HEK293T (cell line): ENCODE data around the gene CFAP45.
A peak's percentile ranks its signal among the peaks of the same experiment; 100 is the strongest.

Experiments used
- CTCF ChIA-PET: fragments of 350-600 bp; formaldehyde crosslinking; extraction: SDS; loops from one replicate; lab custom pipeline; 2021; ENCODE audit warnings: antibody characterized with exemption, inconsistent platforms; lab: Yijun Ruan, JAX
- POLR2A ChIA-PET: fragments of 350-600 bp; formaldehyde crosslinking; extraction: SDS; loops from one replicate; lab custom pipeline; 2020; ENCODE audit warnings: antibody characterized with exemption, inconsistent platforms; lab: Yijun Ruan, JAX
- DNase-seq: peaks from one replicate; pipeline ENCODE4 v3.0.0; 2012; ENCODE audit warnings: mixed read lengths; ENCODE audit errors: extremely low spot score
- ARNT ChIP-seq: fragments of 450-650 bp; IDR thresholded peaks from 2 replicates; pipeline ENCODE4 v1.6.1; 2017; ENCODE audit warnings: mild to moderate bottlenecking
- BHLHE40 ChIP-seq: fragments of 450-650 bp; IDR thresholded peaks from 2 replicates; pipeline ENCODE4 v1.6.1; 2016; ENCODE audit warnings: mild to moderate bottlenecking, moderate library complexity, borderline replicate concordance
- CTBP1 ChIP-seq: fragments of 450-650 bp; IDR thresholded peaks from 2 replicates; pipeline ENCODE4 v1.6.1; 2016; ENCODE audit warnings: borderline replicate concordance
- ELF4 ChIP-seq: fragments of 450-650 bp; IDR thresholded peaks from 2 replicates; pipeline ENCODE4 v1.6.1; 2017; ENCODE audit warnings: antibody characterized with exemption
- FOXA1 ChIP-seq: fragments of 450-650 bp; IDR thresholded peaks from 2 replicates; pipeline ENCODE4 v1.6.1; 2016; ENCODE audit warnings: mild to moderate bottlenecking
- FOXK2 ChIP-seq: fragments of 450-650 bp; IDR thresholded peaks from 2 replicates; pipeline ENCODE4 v1.6.1; 2016; ENCODE audit warnings: mild to moderate bottlenecking
- FOXM1 ChIP-seq: fragments of 450-650 bp; IDR thresholded peaks from 2 replicates; pipeline ENCODE4 v1.6.1; 2017; ENCODE audit warnings: mild to moderate bottlenecking, borderline replicate concordance
- HDGF ChIP-seq: fragments of 450-650 bp; IDR thresholded peaks from 2 replicates; pipeline ENCODE4 v1.6.1; 2017; ENCODE audit warnings: antibody characterized with exemption, borderline replicate concordance
- L3MBTL2 ChIP-seq: fragments of 450-650 bp; conservative IDR thresholded peaks from 2 replicates; pipeline ENCODE4 v1.6.1; 2016; ENCODE audit warnings: mild to moderate bottlenecking
- LEF1 ChIP-seq: fragments of 450-650 bp; IDR thresholded peaks from 2 replicates; pipeline ENCODE4 v1.6.1; 2017; ENCODE audit warnings: mild to moderate bottlenecking, borderline replicate concordance
- NFRKB ChIP-seq: fragments of 450-650 bp; IDR thresholded peaks from 2 replicates; pipeline ENCODE4 v1.6.1; 2016; ENCODE audit warnings: mild to moderate bottlenecking, moderate library complexity
- SP1 ChIP-seq: fragments of 450-650 bp; IDR thresholded peaks from 2 replicates; pipeline ENCODE4 v1.6.1; 2017
- SUZ12 ChIP-seq: fragments of 450-650 bp; IDR thresholded peaks from 2 replicates; pipeline ENCODE4 v1.6.1; 2016; ENCODE audit warnings: mild to moderate bottlenecking
- TARDBP ChIP-seq: fragments of 450-650 bp; IDR thresholded peaks from 2 replicates; pipeline ENCODE4 v1.6.1; 2016
- ZNF384 ChIP-seq: fragments of 450-650 bp; IDR thresholded peaks from 2 replicates; pipeline ENCODE4 v1.6.1; 2016
- TF ChIP-seq, protein P1 (sequence below): fragments of 450-650 bp; IDR thresholded peaks from 2 replicates; pipeline ENCODE4 v1.6.1; 2016

CFAP45 gene

GRCh38 chr1:159855709-159856108 lies 44.3 kb downstream of the CFAP45 start:
- CTCF ChIA-PET: interaction anchor here (1.4 kb wide), 1 partner anchor 152 kb away, joined by 4 read pairs; no protein-coding TSS in a partner anchor
- TF ChIP-seq FOXA1: no peak
- no peak for TF ChIP-seq LEF1
- no peak for TF ChIP-seq FOXM1
- TF ChIP-seq FOXK2: no peak
- no peak for TF ChIP-seq HDGF
- TF ChIP-seq SP1: no peak
- no peak for TF ChIP-seq ELF4
- TF ChIP-seq SUZ12: no peak
- no peak for TF ChIP-seq TARDBP
- no peak for TF ChIP-seq NFRKB
- TF ChIP-seq CTBP1: no peak
- TF ChIP-seq BHLHE40: no peak
- no peak for TF ChIP-seq ARNT
- no peak for TF ChIP-seq L3MBTL2
- DNase-seq: no peak
- POLR2A ChIA-PET: no interaction called here

DNA sequence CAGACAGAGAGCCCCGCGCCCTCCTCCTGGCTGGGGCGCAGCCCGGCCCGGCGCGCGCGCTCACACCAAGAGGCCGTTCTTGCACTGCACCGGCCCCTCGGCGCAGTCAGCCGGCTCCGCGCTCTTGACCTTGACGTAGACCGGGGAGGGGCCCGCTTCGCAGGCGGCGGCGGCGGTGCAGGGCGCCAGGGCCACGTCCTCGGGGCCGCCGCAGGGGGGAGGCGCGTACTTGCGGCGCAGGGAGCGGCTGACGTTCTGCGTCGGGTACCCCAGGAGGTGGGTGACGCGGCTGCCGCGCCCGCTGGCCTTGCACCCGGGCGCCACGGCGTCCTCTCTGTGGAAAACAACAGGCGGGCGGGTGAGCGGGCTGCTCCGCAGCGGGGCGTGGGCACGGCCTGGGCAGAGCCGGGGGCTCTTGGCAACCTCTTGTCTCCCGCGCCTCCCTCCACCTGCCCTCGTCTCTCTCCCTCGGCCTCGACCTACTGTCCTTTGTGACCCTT lies 45.2 kb downstream of the CFAP45 start:
- POLR2A ChIA-PET: interaction anchor here (0.6 kb wide), 1 partner anchor 13 kb away, joined by 3 read pairs; no protein-coding TSS in a partner anchor
- peak; percentile 54 for DNase-seq
- no peak for TF ChIP-seq ZNF384
- TF ChIP-seq SP1: no peak
- no peak for TF ChIP-seq FOXM1
- no peak for TF ChIP-seq FOXA1
- TF ChIP-seq BHLHE40: no peak
- no peak for TF ChIP-seq HDGF
- no peak for TF ChIP-seq NFRKB
- no peak for TF ChIP-seq SUZ12
- no peak for TF ChIP-seq LEF1
- TF ChIP-seq, protein P1, sequence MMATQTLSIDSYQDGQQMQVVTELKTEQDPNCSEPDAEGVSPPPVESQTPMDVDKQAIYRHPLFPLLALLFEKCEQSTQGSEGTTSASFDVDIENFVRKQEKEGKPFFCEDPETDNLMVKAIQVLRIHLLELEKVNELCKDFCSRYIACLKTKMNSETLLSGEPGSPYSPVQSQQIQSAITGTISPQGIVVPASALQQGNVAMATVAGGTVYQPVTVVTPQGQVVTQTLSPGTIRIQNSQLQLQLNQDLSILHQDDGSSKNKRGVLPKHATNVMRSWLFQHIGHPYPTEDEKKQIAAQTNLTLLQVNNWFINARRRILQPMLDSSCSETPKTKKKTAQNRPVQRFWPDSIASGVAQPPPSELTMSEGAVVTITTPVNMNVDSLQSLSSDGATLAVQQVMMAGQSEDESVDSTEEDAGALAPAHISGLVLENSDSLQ: no peak
- TF ChIP-seq ELF4: no peak
- no peak for TF ChIP-seq L3MBTL2
- no peak for TF ChIP-seq CTBP1
- TF ChIP-seq TARDBP: no peak
- CTCF ChIA-PET: interaction anchor here (1.4 kb wide), 1 partner anchor 153 kb away, joined by 4 read pairs; no protein-coding TSS in a partner anchor

GRCh38 chr1:159854116-159854692 lies 45.8 kb downstream of the CFAP45 start:
- ChIA-PET CTCF (interaction anchor here (0.6 to 0.8 kb wide), 2 partner anchors 11 to 519 kb away, joined by 3 read pairs; no protein-coding TSS in a partner anchor), POLR2A (no interaction called here)
- no peak for TF ChIP-seq CTBP1
- TF ChIP-seq ARNT: no peak
- no peak for TF ChIP-seq L3MBTL2
- TF ChIP-seq TARDBP: no peak
- TF ChIP-seq, protein P1: no peak
- no peak for TF ChIP-seq ZNF384
- TF ChIP-seq BHLHE40: no peak
- TF ChIP-seq SUZ12: no peak
- no peak for TF ChIP-seq HDGF
- no peak for TF ChIP-seq LEF1
- TF ChIP-seq FOXA1: no peak
- no peak for TF ChIP-seq NFRKB
- no peak for TF ChIP-seq FOXM1
- TF ChIP-seq SP1: no peak
- TF ChIP-seq ELF4: no peak
- TF ChIP-seq FOXK2: no peak
- peak; percentile 42 for DNase-seq

- ChIA-PET CTCF (interaction anchor here (0.6 to 0.8 kb wide), 2 partner anchors 10 to 520 kb away, joined by 3 read pairs; no protein-coding TSS in a partner anchor), POLR2A (no interaction called here)
- no peak for DNase-seq
- TF ChIP-seq FOXA1 (no peak), ARNT (no peak), L3MBTL2 (no peak), HDGF (no peak), CTBP1 (no peak), SP1 (no peak), TARDBP (no peak), BHLHE40 (no peak), ELF4 (no peak), LEF1 (no peak), ZNF384 (no peak), SUZ12 (no peak), NFRKB (no peak), FOXK2 (no peak), FOXM1 (no peak)
- TF ChIP-seq, protein P1: no peak
These were observed 46.4 kb downstream of the CFAP45 start for GRCh38 chr1:159853417-159854115.

GRCh38 chr1:159851407-159851806 lies 48.6 kb downstream of the CFAP45 start:
- CTCF ChIA-PET: interaction anchor here (0.6 kb wide), 1 partner anchor 12 kb away, joined by 3 read pairs; no protein-coding TSS in a partner anchor
- DNase-seq: no peak
- TF ChIP-seq FOXA1: no peak
- TF ChIP-seq HDGF: no peak
- TF ChIP-seq, protein P1: no peak
- POLR2A ChIA-PET: no interaction called here
